Type B pancreatic cell (in vitro differentiated cells): ENCODE results near the gene ITPKB. TPM values are rescaled to one million over a fixed set of nuclear protein-coding genes. Genes with fewer than 3 reads are reported as not detected.

Experiments used
- DNase-seq: peaks from one replicate; pipeline ENCODE4 v3.0.0; 2021; ENCODE audit warnings: mixed read lengths; ENCODE audit not compliant: unreplicated experiment; ENCODE audit errors: extremely low spot score
- H3K27ac Mint-ChIP-seq: 2 replicates; pipeline ENCODE4 v1.8.0; 2021; ENCODE audit warnings: mild to moderate bottlenecking, mixed read lengths
- H3K27me3 Mint-ChIP-seq: 2 replicates; pipeline ENCODE4 v1.8.0; 2021; ENCODE audit warnings: mixed read lengths
- H3K36me3 Mint-ChIP-seq: 2 replicates; pipeline ENCODE4 v1.8.0; 2021; ENCODE audit warnings: mixed read lengths
- H3K4me1 Mint-ChIP-seq: one replicate; pipeline ENCODE4 v1.8.0; 2021; ENCODE audit warnings: mixed read lengths; ENCODE audit not compliant: unreplicated experiment
- H3K4me3 Mint-ChIP-seq: 2 replicates; pipeline ENCODE4 v1.8.0; 2021; ENCODE audit warnings: mild to moderate bottlenecking, mixed read lengths
- H3K9me3 Mint-ChIP-seq: 2 replicates; pipeline ENCODE4 v1.8.0; 2021; ENCODE audit warnings: mixed read lengths
- CTCF ChIP-seq: fragments of 200-600 bp; sonication (generic); conservative IDR thresholded peaks from 2 replicates; pipeline ENCODE4 v1.5.0; 2021; ENCODE audit warnings: antibody characterized with exemption, mild to moderate bottlenecking
- total RNA-seq: library from RNA; stranded (reverse); gene quantifications from 2 replicates; pipeline ENCODE4 v1.2.1, GENCODE V29; 2021; ENCODE audit warnings: low replicate concordance

Gene ITPKB
- total RNA-seq, 1 donor from 2014 or later: 31.4 TPM

- Mint-ChIP-seq H3K27me3 (no peaks in the 10 kb centered on the region), H3K9me3 (no peaks in the 10 kb centered on the region), H3K36me3 (no peaks in the 10 kb centered on the region), H3K27ac (no peak overlapping the region), H3K4me3 (no peak overlapping the region), H3K4me1 (peaks cover 4% of the 10 kb centered on the region)
- no peak for TF ChIP-seq CTCF
- DNase-seq: no peak
Observed at GRCh38 chr1:226589008-226589733, 149.9 kb downstream of the ITPKB start.

GRCh38 chr1:226588484-226588883, 150.6 kb downstream of the ITPKB start:
- Mint-ChIP-seq H3K27ac (no peak overlapping the region), H3K27me3 (no peaks in the 10 kb centered on the region), H3K4me1 (peaks cover 4% of the 10 kb centered on the region), H3K4me3 (no peak overlapping the region), H3K9me3 (no peaks in the 10 kb centered on the region), H3K36me3 (no peaks in the 10 kb centered on the region)
- no peak for TF ChIP-seq CTCF
- DNase-seq: no peak

- TF ChIP-seq CTCF: no peak
- no peak for DNase-seq
- H3K36me3 Mint-ChIP-seq: no peaks in the 10 kb centered on the region
- H3K4me1 Mint-ChIP-seq: peaks cover 4% of the 10 kb centered on the region
- H3K9me3 Mint-ChIP-seq: no peaks in the 10 kb centered on the region
- H3K27ac Mint-ChIP-seq: no peak overlapping the region
- H3K27me3 Mint-ChIP-seq: no peaks in the 10 kb centered on the region
- no peak overlapping the region for H3K4me3 Mint-ChIP-seq
Observed at GRCh38 chr1:226586650-226587422, 152.2 kb downstream of the ITPKB start.

GRCh38 chr1:226586116-226586515, 153.0 kb downstream of the ITPKB start:
- Mint-ChIP-seq H3K27me3 (no peaks in the 10 kb centered on the region), H3K36me3 (no peaks in the 10 kb centered on the region), H3K9me3 (no peaks in the 10 kb centered on the region), H3K4me3 (no peak overlapping the region), H3K4me1 (peaks cover 4% of the 10 kb centered on the region), H3K27ac (no peak overlapping the region)
- no peak for DNase-seq
- no peak for TF ChIP-seq CTCF

GRCh38 chr1:226584164-226584563, 154.9 kb downstream of the ITPKB start:
- no peaks in the 10 kb centered on the region for H3K36me3 Mint-ChIP-seq
- H3K9me3 Mint-ChIP-seq: no peaks in the 10 kb centered on the region
- DNase-seq: no peak
- no peaks in the 10 kb centered on the region for H3K27me3 Mint-ChIP-seq
- H3K4me1 Mint-ChIP-seq: no peaks in the 10 kb centered on the region
- H3K4me3 Mint-ChIP-seq: no peak overlapping the region
- no peak overlapping the region for H3K27ac Mint-ChIP-seq
- no peak for TF ChIP-seq CTCF
